ENCODE results near the gene CBLL2.

CBLL2 gene

GRCh38 chrX:22310779-22311178, 38.1 kb downstream of the CBLL2 start:
- Histone ChIP-seq H3K27ac (replicated peaks) (no peak overlapping the region), H3K27me3 (ENCODE audit: insufficient read depth, poor library complexity, severe bottlenecking) (no peaks in the 10 kb centered on the region), H3K4me3 (replicated peaks; ENCODE audit: insufficient read depth, low read length) (no peak overlapping the region)
- TF ChIP-seq SPI1 (IDR thresholded peaks at IDR 0.05; ENCODE audit: borderline replicate concordance, low read depth) (no peak), REST (IDR thresholded peaks at IDR 0.05; ENCODE audit: insufficient replicate concordance, low read depth) (no peak), POLR2AphosphoS5 (IDR thresholded peaks at IDR 0.05; ENCODE audit: low read depth) (no peak), GABPA (IDR thresholded peaks at IDR 0.05; ENCODE audit: low read depth) (no peak), CTCF (IDR thresholded peaks at IDR 0.05; ENCODE audit: insufficient read depth, low read length) (no peak)
- DNase-seq (ENCODE audit: low read depth in 1 of 2, low spot score in 1 of 2): no peak

GRCh38 chrX:22313766-22314165, 41.1 kb downstream of the CBLL2 start:
- Histone ChIP-seq H3K27me3 (ENCODE audit: insufficient read depth, poor library complexity, severe bottlenecking) (no peaks in the 10 kb centered on the region), H3K27ac (replicated peaks) (no peak overlapping the region), H3K4me3 (replicated peaks; ENCODE audit: insufficient read depth, low read length) (no peak overlapping the region)
- DNase-seq (ENCODE audit: low read depth in 1 of 2, low spot score in 1 of 2): no peak
- TF ChIP-seq GABPA (IDR thresholded peaks at IDR 0.05; ENCODE audit: low read depth): no peak
- TF ChIP-seq SPI1 (IDR thresholded peaks at IDR 0.05; ENCODE audit: borderline replicate concordance, low read depth): no peak
- no peak for TF ChIP-seq CTCF (IDR thresholded peaks at IDR 0.05; ENCODE audit: insufficient read depth, low read length)

- TF ChIP-seq REST (IDR thresholded peaks at IDR 0.05; ENCODE audit: insufficient replicate concordance, low read depth) (no peak), GABPA (IDR thresholded peaks at IDR 0.05; ENCODE audit: low read depth) (no peak), CTCF (IDR thresholded peaks at IDR 0.05; ENCODE audit: insufficient read depth, low read length) (no peak), SPI1 (IDR thresholded peaks at IDR 0.05; ENCODE audit: borderline replicate concordance, low read depth) (no peak), POLR2AphosphoS5 (IDR thresholded peaks at IDR 0.05; ENCODE audit: low read depth) (no peak)
- Histone ChIP-seq H3K27ac (replicated peaks) (no peak overlapping the region), H3K4me3 (replicated peaks; ENCODE audit: insufficient read depth, low read length) (no peak overlapping the region), H3K27me3 (ENCODE audit: insufficient read depth, poor library complexity, severe bottlenecking) (no peaks in the 10 kb centered on the region)
- DNase-seq (ENCODE audit: low read depth in 1 of 2, low spot score in 1 of 2): no peak
Observed at GRCh38 chrX:22314211-22314610, 41.5 kb downstream of the CBLL2 start.

GRCh38 chrX:22314692-22315091, 42.0 kb downstream of the CBLL2 start:
- TF ChIP-seq POLR2AphosphoS5 (IDR thresholded peaks at IDR 0.05; ENCODE audit: low read depth) (no peak), GABPA (IDR thresholded peaks at IDR 0.05; ENCODE audit: low read depth) (no peak), SPI1 (IDR thresholded peaks at IDR 0.05; ENCODE audit: borderline replicate concordance, low read depth) (no peak), REST (IDR thresholded peaks at IDR 0.05; ENCODE audit: insufficient replicate concordance, low read depth) (peak; percentile 18)
- H3K4me3 ChIP-seq (replicated peaks; ENCODE audit: insufficient read depth, low read length): no peak overlapping the region
- H3K27me3 ChIP-seq (ENCODE audit: insufficient read depth, poor library complexity, severe bottlenecking): no peaks in the 10 kb centered on the region
- DNase-seq (ENCODE audit: low read depth in 1 of 2, low spot score in 1 of 2): no peak
- no peak overlapping the region for H3K27ac ChIP-seq (replicated peaks)
